ENCODE measurements around the gene GNB1L. TPM values are rescaled to one million over a fixed set of nuclear protein-coding genes. Genes with fewer than 3 reads are reported as not detected.

Gene GNB1L
- total and polyA plus RNA-seq, 2 of the 13 experiments (the other 11 are each of a cell fraction or from before 2014, with no cell fraction given): 2.5 to 7.4 TPM

DNA sequence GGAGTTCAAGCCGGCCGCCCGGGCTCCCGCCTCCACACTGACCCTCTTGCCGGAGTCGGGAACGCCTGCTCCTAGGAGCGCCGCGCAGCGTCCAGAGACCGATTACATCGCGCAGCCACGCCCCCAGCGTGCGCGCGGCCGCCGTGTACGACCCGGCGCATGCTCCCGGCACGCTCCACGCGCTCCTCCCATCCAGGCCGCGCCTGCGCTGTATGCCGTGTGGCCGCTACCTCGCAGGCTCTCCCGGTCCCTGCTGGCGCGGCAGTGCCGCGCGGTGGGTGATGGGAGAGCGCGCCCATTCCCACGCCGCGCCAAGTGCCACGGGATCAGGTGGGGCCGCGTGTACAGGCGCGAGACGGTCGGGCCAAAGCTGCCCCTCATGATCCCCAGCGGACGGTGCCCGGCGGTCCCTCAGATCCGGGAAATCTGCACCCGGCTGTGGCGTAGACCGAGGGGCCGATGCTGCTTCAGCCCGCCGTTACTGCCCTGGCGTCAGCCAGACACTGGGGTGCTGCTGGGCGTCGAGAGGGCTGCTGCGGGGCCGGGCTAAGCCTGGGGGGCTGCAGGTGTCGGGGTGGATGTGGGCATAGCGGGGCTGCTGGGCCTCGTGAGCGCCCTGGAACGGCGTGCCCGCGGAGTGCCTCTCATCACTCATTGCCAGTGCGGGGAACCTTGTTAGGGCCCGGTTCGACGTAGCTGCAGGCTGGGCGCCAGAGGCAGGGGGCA, at the start of gene GNB1L, which contains the start of gene RTL10 (continued):
- TF ChIP-seq PHF8 (CRISPR knock-in tag; IDR thresholded peaks at IDR 0.05) (peak; percentile 86), WIZ (CRISPR knock-in tag; IDR thresholded peaks at IDR 0.05) (peak; percentile 19; the same call in 1 of the 2 replicates), POLR2G (IDR thresholded peaks at IDR 0.05; ENCODE audit: low read depth, low read length) (peak; percentile 96), SIX4 (CRISPR knock-in tag; IDR thresholded peaks at IDR 0.05) (peak; percentile 8; the same call in 1 of the 2 replicates), ZFP90 (CRISPR knock-in tag; IDR thresholded peaks at IDR 0.05; ENCODE audit: borderline replicate concordance) (peak; percentile 67), ZNF44 (CRISPR knock-in tag; IDR thresholded peaks at IDR 0.05) (0 out of 2 replicates have a peak, but pooled peaks have one; percentile 36), ZNF549 (CRISPR knock-in tag; IDR thresholded peaks at IDR 0.05) (no peak; the same call in 1 of the 2 replicates), ZNF737 (CRISPR knock-in tag; IDR thresholded peaks at IDR 0.05; ENCODE audit: borderline replicate concordance) (peak; percentile 92; the same call in 1 of the 2 replicates), ZNF460 (CRISPR knock-in tag; IDR thresholded peaks at IDR 0.05; ENCODE audit: borderline replicate concordance) (no peak), MYC (CRISPR knock-in tag; IDR thresholded peaks at IDR 0.05; ENCODE audit: borderline replicate concordance) (peak; percentile 96), TBX3 (IDR thresholded peaks at IDR 0.05; ENCODE audit: borderline replicate concordance) (no peak), ZMYM3 (CRISPR knock-in tag; IDR thresholded peaks at IDR 0.05) (peak; percentile 34; the same call in 1 of the 2 replicates), CREB1 (IDR thresholded peaks at IDR 0.05) (peak; percentile 33; the same call in 1 of the 2 replicates), CREB1 (CRISPR knock-in tag; IDR thresholded peaks at IDR 0.05) (no peak), ZNF510 (CRISPR knock-in tag; IDR thresholded peaks at IDR 0.05; ENCODE audit: low read depth) (peak; percentile 96; the same call in 1 of the 2 replicates), TMF1 (CRISPR knock-in tag; IDR thresholded peaks at IDR 0.05; ENCODE audit: low read depth) (no peak; the same call in 1 of the 2 replicates), ZFAT (CRISPR knock-in tag; conservative IDR thresholded peaks at IDR 0.05) (peak; percentile 77; the same call in 1 of the 2 replicates), RBM22 (optimal IDR thresholded peaks at IDR 0.05; ENCODE audit: low read length) (no peak), SMYD3 (CRISPR knock-in tag; IDR thresholded peaks at IDR 0.05) (peak; percentile 66; the same call in 1 of the 2 replicates), ZFP82 (CRISPR knock-in tag; IDR thresholded peaks at IDR 0.05; ENCODE audit: borderline replicate concordance) (no peak)
- TF ChIP-seq, protein P1, sequence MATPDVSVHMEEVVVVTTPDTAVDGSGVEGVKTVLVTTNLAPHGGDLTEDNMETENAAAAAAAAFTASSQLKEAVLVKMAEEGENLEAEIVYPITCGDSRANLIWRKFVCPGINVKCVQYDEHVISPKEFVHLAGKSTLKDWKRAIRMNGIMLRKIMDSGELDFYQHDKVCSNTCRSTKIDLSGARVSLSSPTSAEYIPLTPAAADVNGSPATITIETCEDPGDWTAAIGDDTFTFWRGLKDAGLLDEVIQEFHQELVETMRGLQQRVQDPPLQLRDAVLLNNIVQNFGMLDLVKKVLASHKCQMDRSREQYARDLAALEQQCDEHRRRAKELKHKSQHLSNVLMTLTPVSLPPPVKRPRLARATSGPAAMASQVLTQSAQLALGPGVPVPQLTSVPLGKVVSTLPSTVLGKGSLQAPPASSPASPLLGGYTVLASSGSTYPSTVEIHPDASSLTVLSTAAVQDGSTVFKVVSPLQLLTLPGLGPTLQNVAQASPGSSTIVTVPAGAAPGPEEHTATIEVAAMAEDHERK (CRISPR knock-in tag; IDR thresholded peaks at IDR 0.05; ENCODE audit: low read depth): peak; percentile 96
- TF ChIP-seq, protein P2, sequence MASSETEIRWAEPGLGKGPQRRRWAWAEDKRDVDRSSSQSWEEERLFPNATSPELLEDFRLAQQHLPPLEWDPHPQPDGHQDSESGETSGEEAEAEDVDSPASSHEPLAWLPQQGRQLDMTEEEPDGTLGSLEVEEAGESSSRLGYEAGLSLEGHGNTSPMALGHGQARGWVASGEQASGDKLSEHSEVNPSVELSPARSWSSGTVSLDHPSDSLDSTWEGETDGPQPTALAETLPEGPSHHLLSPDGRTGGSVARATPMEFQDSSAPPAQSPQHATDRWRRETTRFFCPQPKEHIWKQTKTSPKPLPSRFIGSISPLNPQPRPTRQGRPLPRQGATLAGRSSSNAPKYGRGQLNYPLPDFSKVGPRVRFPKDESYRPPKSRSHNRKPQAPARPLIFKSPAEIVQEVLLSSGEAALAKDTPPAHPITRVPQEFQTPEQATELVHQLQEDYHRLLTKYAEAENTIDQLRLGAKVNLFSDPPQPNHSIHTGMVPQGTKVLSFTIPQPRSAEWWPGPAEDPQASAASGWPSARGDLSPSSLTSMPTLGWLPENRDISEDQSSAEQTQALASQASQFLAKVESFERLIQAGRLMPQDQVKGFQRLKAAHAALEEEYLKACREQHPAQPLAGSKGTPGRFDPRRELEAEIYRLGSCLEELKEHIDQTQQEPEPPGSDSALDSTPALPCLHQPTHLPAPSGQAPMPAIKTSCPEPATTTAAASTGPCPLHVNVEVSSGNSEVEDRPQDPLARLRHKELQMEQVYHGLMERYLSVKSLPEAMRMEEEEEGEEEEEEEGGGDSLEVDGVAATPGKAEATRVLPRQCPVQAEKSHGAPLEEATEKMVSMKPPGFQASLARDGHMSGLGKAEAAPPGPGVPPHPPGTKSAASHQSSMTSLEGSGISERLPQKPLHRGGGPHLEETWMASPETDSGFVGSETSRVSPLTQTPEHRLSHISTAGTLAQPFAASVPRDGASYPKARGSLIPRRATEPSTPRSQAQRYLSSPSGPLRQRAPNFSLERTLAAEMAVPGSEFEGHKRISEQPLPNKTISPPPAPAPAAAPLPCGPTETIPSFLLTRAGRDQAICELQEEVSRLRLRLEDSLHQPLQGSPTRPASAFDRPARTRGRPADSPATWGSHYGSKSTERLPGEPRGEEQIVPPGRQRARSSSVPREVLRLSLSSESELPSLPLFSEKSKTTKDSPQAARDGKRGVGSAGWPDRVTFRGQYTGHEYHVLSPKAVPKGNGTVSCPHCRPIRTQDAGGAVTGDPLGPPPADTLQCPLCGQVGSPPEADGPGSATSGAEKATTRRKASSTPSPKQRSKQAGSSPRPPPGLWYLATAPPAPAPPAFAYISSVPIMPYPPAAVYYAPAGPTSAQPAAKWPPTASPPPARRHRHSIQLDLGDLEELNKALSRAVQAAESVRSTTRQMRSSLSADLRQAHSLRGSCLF (CRISPR knock-in tag; IDR thresholded peaks at IDR 0.05; ENCODE audit: borderline replicate concordance): no peak; the same call in 1 of the 2 replicates
- TF ChIP-seq, protein P3, sequence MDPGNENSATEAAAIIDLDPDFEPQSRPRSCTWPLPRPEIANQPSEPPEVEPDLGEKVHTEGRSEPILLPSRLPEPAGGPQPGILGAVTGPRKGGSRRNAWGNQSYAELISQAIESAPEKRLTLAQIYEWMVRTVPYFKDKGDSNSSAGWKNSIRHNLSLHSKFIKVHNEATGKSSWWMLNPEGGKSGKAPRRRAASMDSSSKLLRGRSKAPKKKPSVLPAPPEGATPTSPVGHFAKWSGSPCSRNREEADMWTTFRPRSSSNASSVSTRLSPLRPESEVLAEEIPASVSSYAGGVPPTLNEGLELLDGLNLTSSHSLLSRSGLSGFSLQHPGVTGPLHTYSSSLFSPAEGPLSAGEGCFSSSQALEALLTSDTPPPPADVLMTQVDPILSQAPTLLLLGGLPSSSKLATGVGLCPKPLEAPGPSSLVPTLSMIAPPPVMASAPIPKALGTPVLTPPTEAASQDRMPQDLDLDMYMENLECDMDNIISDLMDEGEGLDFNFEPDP (CRISPR knock-in tag; conservative IDR thresholded peaks at IDR 0.05): peak; percentile 99

Data from HepG2 (cell line).